IMR-90 (cell line): ENCODE results near the gene SAMD4B. TPM values are rescaled to one million over a fixed set of nuclear protein-coding genes. Genes with fewer than 3 reads are reported as not detected.

ENCODE experiments used
- ATAC-seq: fragments of 200-7000 bp; cut with Tn5 transposase; 2 replicates; pipeline ENCODE4 v1.9.1; 2020; ENCODE audit warnings: low read depth, mild to moderate bottlenecking, moderate library complexity
- BruUV-seq: library from RNA; stranded (reverse); fragments of 400-500 nt; replicated peaks from 2 replicates; lab custom pipeline; 2021; lab: Mats Ljungman, UMichigan
- CTCF ChIA-PET: fragments of 300-600 bp; formaldehyde crosslinking; extraction: SDS; loops from one replicate; lab custom pipeline; 2021; ENCODE audit warnings: antibody characterized with exemption; lab: Yijun Ruan, JAX
- POLR2A ChIA-PET: fragments of 300-600 bp; sonication (Branson Sonifier 250); formaldehyde crosslinking; loops from one replicate; lab custom pipeline; 2022; ENCODE audit warnings: antibody characterized with exemption; ENCODE audit not compliant: unreplicated experiment; lab: Charles Lee
- DNase-seq: peaks from one replicate; pipeline ENCODE4 v3.0.0; 2013
- H2AFZ ChIP-seq: replicated peaks from 2 replicates; pipeline ENCODE3; 2013; ENCODE audit warnings: low read length, mild to moderate bottlenecking; ENCODE audit not compliant: poor library complexity
- H2AK5ac ChIP-seq: 2 replicates; pipeline ENCODE4 v1.6.1; 2013; ENCODE audit warnings: low read depth, low read length, inconsistent platforms
- H2AK9ac ChIP-seq: replicated peaks from 2 replicates; pipeline ENCODE3; 2013; ENCODE audit warnings: mild to moderate bottlenecking, low read depth, low read length, moderate library complexity; ENCODE audit not compliant: poor library complexity
- H2BK120ac ChIP-seq: 2 replicates; pipeline ENCODE4 v1.6.1; 2013; ENCODE audit warnings: low read depth, low read length, inconsistent platforms
- H2BK15ac ChIP-seq: 3 replicates; pipeline ENCODE4 v1.6.1; 2013; ENCODE audit warnings: low read depth, low read length, inconsistent platforms
- H2BK20ac ChIP-seq: 2 replicates; pipeline ENCODE4 v1.6.1; 2013; ENCODE audit warnings: low read depth, mild to moderate bottlenecking, inconsistent platforms, low read length, moderate library complexity
- H2BK5ac ChIP-seq: 2 replicates; pipeline ENCODE4 v1.6.1; 2013; ENCODE audit warnings: mild to moderate bottlenecking, low read depth, low read length, inconsistent platforms; ENCODE audit not compliant: poor library complexity, severe bottlenecking
- H3K14ac ChIP-seq: replicated peaks from 2 replicates; pipeline ENCODE4 v1.6.1; 2013; ENCODE audit warnings: low read depth, low read length, inconsistent platforms
- H3K18ac ChIP-seq: 2 replicates; pipeline ENCODE4 v1.6.1; 2013; ENCODE audit warnings: low read depth, low read length, control low read depth
- H3K23ac ChIP-seq: 2 replicates; pipeline ENCODE4 v1.6.1; 2013; ENCODE audit warnings: low read depth, low read length, inconsistent platforms
- H3K27ac ChIP-seq: 2 replicates; pipeline ENCODE4 v1.5.1; 2013; ENCODE audit warnings: mild to moderate bottlenecking, control low read depth, low read length; ENCODE audit not compliant: insufficient read depth
- H3K27me3 ChIP-seq: 2 replicates; pipeline ENCODE4 v1.6.1; 2013; ENCODE audit warnings: low read length; ENCODE audit not compliant: control insufficient read depth, insufficient read depth
- H3K36me3 ChIP-seq: 2 replicates; pipeline ENCODE4 v1.6.1; 2013; ENCODE audit warnings: low read length, mixed read lengths; ENCODE audit not compliant: control insufficient read depth, insufficient read depth
- H3K4ac ChIP-seq: 2 replicates; pipeline ENCODE4 v1.6.1; 2013; ENCODE audit warnings: low read depth, low read length, inconsistent platforms
- H3K4me1 ChIP-seq: 2 replicates; pipeline ENCODE4 v1.6.1; 2013; ENCODE audit warnings: low read length, mixed read lengths; ENCODE audit not compliant: control insufficient read depth, insufficient read depth
- H3K4me2 ChIP-seq: 2 replicates; pipeline ENCODE4 v1.6.1; 2013; ENCODE audit warnings: low read depth, mild to moderate bottlenecking, control low read depth, low read length, moderate library complexity
- H3K4me3 ChIP-seq: 2 replicates; pipeline ENCODE4 v1.5.1; 2013; ENCODE audit warnings: low read depth, mild to moderate bottlenecking, control low read depth, low read length, moderate library complexity; ENCODE audit not compliant: insufficient read depth
- H3K56ac ChIP-seq: 2 replicates; pipeline ENCODE4 v1.6.1; 2013; ENCODE audit warnings: low read length, inconsistent platforms; ENCODE audit not compliant: insufficient read depth; ENCODE audit errors: extremely low read depth
- H3K79me1 ChIP-seq, 2 experiments: 2 replicates each; pipeline ENCODE4 v1.6.1; 2013; ENCODE audit warnings: low read length in 2 of 2, inconsistent platforms in 1 of 2, low read depth in 1 of 2
- H3K9ac ChIP-seq: 2 replicates; pipeline ENCODE4 v1.6.1; 2013; ENCODE audit warnings: low read depth, low read length, control low read depth
- H3K9me1 ChIP-seq: 2 replicates; pipeline ENCODE4 v1.6.1; 2013; ENCODE audit warnings: low read length, inconsistent platforms; ENCODE audit not compliant: insufficient read depth
- H3K9me3 ChIP-seq: 2 replicates; pipeline ENCODE4 v1.6.1; 2013; ENCODE audit warnings: low read length; ENCODE audit not compliant: control insufficient read depth, insufficient read depth
- H4K20me1 ChIP-seq: 2 replicates; pipeline ENCODE4 v1.6.1; 2013; ENCODE audit warnings: low read length, inconsistent platforms; ENCODE audit not compliant: insufficient read depth
- H4K5ac ChIP-seq: 2 replicates; pipeline ENCODE4 v1.6.1; 2013; ENCODE audit warnings: mild to moderate bottlenecking, low read depth, low read length, control low read depth
- H4K8ac ChIP-seq, 2 experiments: 2 replicates each; pipeline ENCODE4 v1.6.1; 2013; ENCODE audit warnings: low read depth in 2 of 2, low read length in 2 of 2, control low read depth in 1 of 2, inconsistent platforms in 1 of 2
- H4K91ac ChIP-seq: 2 replicates; pipeline ENCODE4 v1.6.1; 2013; ENCODE audit warnings: low read depth, low read length, inconsistent platforms; ENCODE audit not compliant: insufficient read depth
- BHLHE40 ChIP-seq: fragments of 150-350 bp; IDR thresholded peaks from 2 replicates; pipeline ENCODE4 v1.6.1; 2016; ENCODE audit warnings: mild to moderate bottlenecking, low read depth, low read length
- CEBPB ChIP-seq: IDR thresholded peaks from 2 replicates; pipeline ENCODE4 v1.6.1; 2012; ENCODE audit warnings: low read depth, low read length, improper control_type of control experiment
- CHD1 ChIP-seq: IDR thresholded peaks from 2 replicates; pipeline ENCODE4 v1.6.1; 2012; ENCODE audit warnings: low read depth, low read length, improper control_type of control experiment
- FOS ChIP-seq: fragments of 150-350 bp; IDR thresholded peaks from 2 replicates; pipeline ENCODE4 v1.6.1; 2016; ENCODE audit warnings: low read depth, low read length
- MAFK ChIP-seq: IDR thresholded peaks from 2 replicates; pipeline ENCODE4 v1.6.1; 2012; ENCODE audit warnings: low read depth, low read length, improper control_type of control experiment
- MAZ ChIP-seq: IDR thresholded peaks from 2 replicates; pipeline ENCODE4 v1.6.1; 2012; ENCODE audit warnings: low read depth, mild to moderate bottlenecking, low read length, improper control_type of control experiment, moderate library complexity, borderline replicate concordance
- MXI1 ChIP-seq: IDR thresholded peaks from 2 replicates; pipeline ENCODE4 v1.6.1; 2012; ENCODE audit warnings: low read depth, mild to moderate bottlenecking, low read length, moderate library complexity, borderline replicate concordance
- NFE2L2 ChIP-seq: fragments of 150-350 bp; IDR thresholded peaks from 2 replicates; pipeline ENCODE4 v1.6.1; 2016; ENCODE audit warnings: low read depth, mild to moderate bottlenecking, low read length
- POLR2A ChIP-seq: IDR thresholded peaks from 2 replicates; pipeline ENCODE4 v1.6.1; 2012; ENCODE audit warnings: mild to moderate bottlenecking, low read depth, low read length
- RAD21 ChIP-seq: IDR thresholded peaks from 2 replicates; pipeline ENCODE4 v1.6.1; 2012; ENCODE audit warnings: low read length, improper control_type of control experiment
- RCOR1 ChIP-seq: IDR thresholded peaks from 2 replicates; pipeline ENCODE4 v1.6.1; 2012; ENCODE audit warnings: mild to moderate bottlenecking, low read length, improper control_type of control experiment; ENCODE audit not compliant: insufficient replicate concordance
- RFX5 ChIP-seq: IDR thresholded peaks from 2 replicates; pipeline ENCODE4 v1.8.0; 2012; ENCODE audit warnings: low read depth, mild to moderate bottlenecking, low read length, moderate library complexity
- SMC3 ChIP-seq: fragments of 150-350 bp; IDR thresholded peaks from 2 replicates; pipeline ENCODE4 v1.6.1; 2016; ENCODE audit warnings: low read depth, mild to moderate bottlenecking, antibody characterized with exemption, low read length, moderate library complexity
- dilution Hi-C: fragments of 300-500 bp; cut with HindIII; formaldehyde crosslinking; loops from one replicate; pipeline ENCODE4 v1.14.3; 2018; ENCODE audit warnings: low sequenced_read_pairs; ENCODE audit not compliant: unreplicated experiment
- in situ Hi-C: fragments of 300-500 bp; cut with MboI; formaldehyde crosslinking; loops from 3 replicates; pipeline ENCODE4 v1.14.3; 2019; ENCODE audit warnings: low sequenced_read_pairs, inconsistent platforms, mixed read lengths
- intact Hi-C: fragments of 100-400 bp; cut with micrococcal nuclease; formaldehyde crosslinking; loops from 2 replicates; pipeline ENCODE4 v1.10.0; 2022
- polyA plus RNA-seq, 3 experiments: library from polyadenylated mRNA; depleted of rRNA; stranded (reverse); fragments of >200 nt; gene quantifications; 2 replicates each; pipeline ENCODE4 v1.2.3, GENCODE V29; 2012; ENCODE audit warnings: low replicate concordance in 1 of 3
- total RNA-seq: library from RNA; depleted of rRNA; stranded (reverse); fragments of >200 nt; gene quantifications from 2 replicates; pipeline ENCODE4 v1.2.3, GENCODE V29; 2012
- TF ChIP-seq, protein P1 (sequence below): fragments of 150-350 bp; IDR thresholded peaks from 2 replicates; pipeline ENCODE4 v1.6.1; 2016; ENCODE audit warnings: low read depth, mild to moderate bottlenecking, low read length, moderate library complexity, borderline replicate concordance
- TF ChIP-seq, protein P2 (sequence below): conservative IDR thresholded peaks from 2 replicates; pipeline ENCODE4 v1.5.1; 2012; ENCODE audit warnings: mild to moderate bottlenecking, low read depth, low read length, improper control_type of control experiment
- TF ChIP-seq, protein P3 (sequence below): fragments of 150-350 bp; IDR thresholded peaks from 2 replicates; pipeline ENCODE4 v1.6.1; 2017; ENCODE audit warnings: mild to moderate bottlenecking, antibody characterized with exemption, low read length, low read depth

The SAMD4B gene
- total and polyA plus RNA-seq, 2 of the 4 experiments (the other 2 are of a cell fraction) = 18.3 to 97.2 TPM

DNA sequence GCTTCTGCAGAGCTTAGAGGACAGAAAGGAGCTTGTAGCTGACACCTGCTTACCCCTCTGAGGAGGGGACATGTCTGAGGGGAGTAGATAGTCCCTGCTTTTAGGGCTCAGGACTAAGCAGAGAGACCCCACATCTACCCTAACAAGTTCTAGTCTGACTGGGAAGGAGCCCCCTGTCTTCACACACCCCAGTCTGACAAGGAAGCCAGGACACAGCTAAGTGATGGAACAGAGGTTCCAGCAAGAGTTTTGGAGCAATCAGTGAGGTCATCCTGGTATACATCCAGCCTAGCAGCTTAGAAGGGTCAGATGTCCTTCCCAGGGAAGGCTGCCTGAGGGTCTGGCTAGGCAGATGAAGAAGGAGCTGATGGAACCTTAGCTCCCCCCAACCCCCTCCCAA, 33.7 kb downstream of the SAMD4B start:
- no peak for DNase-seq
- no peak overlapping the region for H3K27ac ChIP-seq

More for the DNA sequence above, 33.7 kb downstream of the SAMD4B start:
- H3K4me3 ChIP-seq = no peak overlapping the region
- H2BK20ac ChIP-seq = no peak overlapping the region
- no peak overlapping the region for H3K14ac ChIP-seq
- peaks cover 22 to 39% of the 10 kb centered on the region in 2 experiments for H3K79me1 ChIP-seq
- H2AK9ac ChIP-seq = no peak overlapping the region
- no peak overlapping the region for H3K9ac ChIP-seq
- in situ Hi-C loops (no loop called here), intact Hi-C loops (no loop called here), dilution Hi-C loops (no loop called here)
- no peak overlapping the region for H3K4ac ChIP-seq
- no TSS peak for BruUV-seq
- H2BK120ac ChIP-seq = no peak overlapping the region
- no peak overlapping the region for H3K23ac ChIP-seq
- no peak overlapping the region for H4K5ac ChIP-seq
- no peaks in the 10 kb centered on the region for H3K27me3 ChIP-seq
- ATAC-seq = no peak
- H2BK15ac ChIP-seq = no peak overlapping the region
- H4K20me1 ChIP-seq = peaks cover 9% of the 10 kb centered on the region
- H3K56ac ChIP-seq = no peak overlapping the region
- no peak overlapping the region for H4K91ac ChIP-seq
- no peak overlapping the region for H3K4me2 ChIP-seq
- no peak overlapping the region for H4K8ac ChIP-seq
- H3K36me3 ChIP-seq = peaks cover 67% of the 10 kb centered on the region
- POLR2A ChIA-PET = no interaction called here
- TF ChIP-seq, protein P1, sequence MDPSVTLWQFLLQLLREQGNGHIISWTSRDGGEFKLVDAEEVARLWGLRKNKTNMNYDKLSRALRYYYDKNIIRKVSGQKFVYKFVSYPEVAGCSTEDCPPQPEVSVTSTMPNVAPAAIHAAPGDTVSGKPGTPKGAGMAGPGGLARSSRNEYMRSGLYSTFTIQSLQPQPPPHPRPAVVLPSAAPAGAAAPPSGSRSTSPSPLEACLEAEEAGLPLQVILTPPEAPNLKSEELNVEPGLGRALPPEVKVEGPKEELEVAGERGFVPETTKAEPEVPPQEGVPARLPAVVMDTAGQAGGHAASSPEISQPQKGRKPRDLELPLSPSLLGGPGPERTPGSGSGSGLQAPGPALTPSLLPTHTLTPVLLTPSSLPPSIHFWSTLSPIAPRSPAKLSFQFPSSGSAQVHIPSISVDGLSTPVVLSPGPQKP = no peak
- TF ChIP-seq FOS (no peak), RFX5 (no peak), CHD1 (no peak), SMC3 (no peak), MXI1 (no peak), RCOR1 (no peak), RAD21 (no peak), BHLHE40 (no peak), NFE2L2 (no peak), POLR2A (no peak), MAZ (no peak), CEBPB (no peak), MAFK (no peak)
- TF ChIP-seq, protein P2, sequence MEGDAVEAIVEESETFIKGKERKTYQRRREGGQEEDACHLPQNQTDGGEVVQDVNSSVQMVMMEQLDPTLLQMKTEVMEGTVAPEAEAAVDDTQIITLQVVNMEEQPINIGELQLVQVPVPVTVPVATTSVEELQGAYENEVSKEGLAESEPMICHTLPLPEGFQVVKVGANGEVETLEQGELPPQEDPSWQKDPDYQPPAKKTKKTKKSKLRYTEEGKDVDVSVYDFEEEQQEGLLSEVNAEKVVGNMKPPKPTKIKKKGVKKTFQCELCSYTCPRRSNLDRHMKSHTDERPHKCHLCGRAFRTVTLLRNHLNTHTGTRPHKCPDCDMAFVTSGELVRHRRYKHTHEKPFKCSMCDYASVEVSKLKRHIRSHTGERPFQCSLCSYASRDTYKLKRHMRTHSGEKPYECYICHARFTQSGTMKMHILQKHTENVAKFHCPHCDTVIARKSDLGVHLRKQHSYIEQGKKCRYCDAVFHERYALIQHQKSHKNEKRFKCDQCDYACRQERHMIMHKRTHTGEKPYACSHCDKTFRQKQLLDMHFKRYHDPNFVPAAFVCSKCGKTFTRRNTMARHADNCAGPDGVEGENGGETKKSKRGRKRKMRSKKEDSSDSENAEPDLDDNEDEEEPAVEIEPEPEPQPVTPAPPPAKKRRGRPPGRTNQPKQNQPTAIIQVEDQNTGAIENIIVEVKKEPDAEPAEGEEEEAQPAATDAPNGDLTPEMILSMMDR = no peak
- TF ChIP-seq, protein P3, sequence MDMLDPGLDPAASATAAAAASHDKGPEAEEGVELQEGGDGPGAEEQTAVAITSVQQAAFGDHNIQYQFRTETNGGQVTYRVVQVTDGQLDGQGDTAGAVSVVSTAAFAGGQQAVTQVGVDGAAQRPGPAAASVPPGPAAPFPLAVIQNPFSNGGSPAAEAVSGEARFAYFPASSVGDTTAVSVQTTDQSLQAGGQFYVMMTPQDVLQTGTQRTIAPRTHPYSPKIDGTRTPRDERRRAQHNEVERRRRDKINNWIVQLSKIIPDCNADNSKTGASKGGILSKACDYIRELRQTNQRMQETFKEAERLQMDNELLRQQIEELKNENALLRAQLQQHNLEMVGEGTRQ = no peak
- H2AFZ ChIP-seq = no peak overlapping the region
- H3K4me1 ChIP-seq = peaks cover 14% of the 10 kb centered on the region
- no peak overlapping the region for H2BK5ac ChIP-seq
- no peak overlapping the region for H2AK5ac ChIP-seq
- H3K9me3 ChIP-seq = no peaks in the 10 kb centered on the region
- CTCF ChIA-PET = no interaction called here
- H3K9me1 ChIP-seq = peaks cover 16% of the 10 kb centered on the region
- no peak overlapping the region for H3K18ac ChIP-seq
